CD14-positive monocyte (primary cell): Measurements from ENCODE around the gene CX3CR1. TPM values are rescaled to one million over a fixed set of nuclear protein-coding genes. Genes with fewer than 3 reads are reported as not detected.
"Not testable (repeated sequence)": the region's sequence is repeated elsewhere in the genome, so short reads cannot be mapped to it uniquely, and the experiment has no call there.

Experiments used
- DNase-seq, 3 donors: peaks; one replicate each; pipeline ENCODE4 v3.0.0-alpha.2; 2011 to 2022
- H2AFZ ChIP-seq: 2 replicates; pipeline ENCODE4 v1.6.0; 2012; ENCODE audit warnings: mild to moderate bottlenecking, low read depth, low read length, inconsistent platforms; ENCODE audit not compliant: insufficient read depth, poor library complexity, severe bottlenecking
- H3K27ac ChIP-seq, 2 donors: 1 replicate in 1 of 2; 2 replicates in 1 of 2; pipeline ENCODE4 v1.5.1; 2012 to 2013; ENCODE audit warnings: low read length in 2 of 2, control low read depth in 1 of 2, inconsistent platforms in 1 of 2, low read depth in 1 of 2, mild to moderate bottlenecking in 1 of 2
- H3K27me3 ChIP-seq, 2 donors: one replicate each; pipeline versions ENCODE4 v1.6.0 to v1.6.1; 2011 to 2013; ENCODE audit warnings: low read length in 2 of 2; ENCODE audit not compliant: control insufficient read depth in 2 of 2, insufficient read depth in 2 of 2
- H3K36me3 ChIP-seq, 2 donors: replicated peaks in 1 of 2; 1 replicate in 1 of 2; 2 replicates in 1 of 2; pipeline versions ENCODE4 v1.5.1 to v1.6.1; 2012 to 2013; ENCODE audit warnings: low read length in 2 of 2, control low read depth in 1 of 2, inconsistent platforms in 1 of 2, mild to moderate bottlenecking in 1 of 2; ENCODE audit not compliant: insufficient read depth in 2 of 2, control insufficient read depth in 1 of 2
- H3K4me1 ChIP-seq, 2 donors: 1 replicate in 1 of 2; 2 replicates in 1 of 2; pipeline versions ENCODE4 v1.5.1 to v1.6.1; 2012 to 2013; ENCODE audit warnings: low read length in 2 of 2, control low read depth in 1 of 2, inconsistent platforms in 1 of 2, mild to moderate bottlenecking in 1 of 2, moderate library complexity in 1 of 2; ENCODE audit not compliant: insufficient read depth in 2 of 2, control insufficient read depth in 1 of 2
- H3K4me2 ChIP-seq: replicated peaks from 2 replicates; pipeline ENCODE3; 2012; ENCODE audit warnings: low read length, moderate library complexity, mild to moderate bottlenecking; ENCODE audit not compliant: poor library complexity, severe bottlenecking; ENCODE audit errors: extremely low read depth
- H3K4me3 ChIP-seq, 3 experiments: fragments of 200-600 bp in 1 of 3; sonication (generic) in 1 of 3; replicated peaks in 1 of 3; 1 replicate in 2 of 3; 2 replicates in 1 of 3; pipeline ENCODE4 v1.5.1; 2011 to 2013; ENCODE audit warnings: low read length in 3 of 3, mild to moderate bottlenecking in 3 of 3, control low read depth in 2 of 3, low read depth in 2 of 3, inconsistent platforms in 1 of 3, moderate library complexity in 1 of 3
- H3K79me2 ChIP-seq: 2 replicates; pipeline ENCODE4 v1.6.0; 2012; ENCODE audit warnings: mild to moderate bottlenecking, control low read depth, inconsistent platforms, low read length, moderate library complexity; ENCODE audit not compliant: insufficient read depth
- H3K9ac ChIP-seq: 2 replicates; pipeline ENCODE4 v1.6.0; 2017; ENCODE audit warnings: low read length, mild to moderate bottlenecking; ENCODE audit not compliant: insufficient read depth, poor library complexity, severe bottlenecking
- H3K9me3 ChIP-seq, 2 donors: replicated peaks in 1 of 2; 1 replicate in 1 of 2; 2 replicates in 1 of 2; pipeline versions ENCODE4 v1.5.1 to v1.6.1; 2012 to 2013; ENCODE audit warnings: low read length in 2 of 2, control low read depth in 1 of 2; ENCODE audit not compliant: control insufficient read depth in 1 of 2, insufficient read depth in 1 of 2
- H4K20me1 ChIP-seq: 2 replicates; pipeline ENCODE4 v1.6.0; 2012; ENCODE audit warnings: mild to moderate bottlenecking, low read length, control low read depth, moderate library complexity; ENCODE audit not compliant: insufficient read depth
- H3K27ac Mint-ChIP-seq, 7 donors: one replicate each; pipeline ENCODE4 v1.8.0; 2020; ENCODE audit warnings: mild to moderate bottlenecking in 7 of 7, mixed read lengths in 7 of 7, moderate library complexity in 6 of 7, inconsistent platforms in 2 of 7
- H3K27me3 Mint-ChIP-seq, 3 donors: one replicate each; pipeline ENCODE4 v1.8.0; 2021 to 2022; ENCODE audit warnings: low read depth in 3 of 3, mild to moderate bottlenecking in 3 of 3, mixed read lengths in 3 of 3, moderate library complexity in 3 of 3, inconsistent platforms in 1 of 3
- H3K36me3 Mint-ChIP-seq, 2 donors: one replicate each; pipeline ENCODE4 v1.8.0; 2020; ENCODE audit warnings: mixed read lengths in 2 of 2, inconsistent platforms in 1 of 2, mild to moderate bottlenecking in 1 of 2
- H3K4me1 Mint-ChIP-seq: one replicate; pipeline ENCODE4 v1.8.0; 2020; ENCODE audit warnings: mild to moderate bottlenecking, mixed read lengths
- H3K4me3 Mint-ChIP-seq, 2 donors: one replicate each; pipeline ENCODE4 v1.8.0; 2020; ENCODE audit warnings: mild to moderate bottlenecking in 2 of 2, mixed read lengths in 2 of 2, moderate library complexity in 1 of 2
- H3K9me3 Mint-ChIP-seq, 7 donors: one replicate each; pipeline ENCODE4 v1.8.0; 2020 to 2022; ENCODE audit warnings: mixed read lengths in 7 of 7, mild to moderate bottlenecking in 6 of 7, moderate library complexity in 6 of 7, inconsistent platforms in 2 of 7
- CTCF ChIP-seq: fragments of 200-600 bp; IDR thresholded peaks from one replicate; pipeline ENCODE4 v1.8.0; 2022; ENCODE audit warnings: antibody characterized with exemption, mild to moderate bottlenecking
- WGBS: methylation state at CpG from one replicate; pipeline ENCODE4 v1.1.5; 2013; ENCODE audit warnings: missing lambda C conversion rate; ENCODE audit not compliant: insufficient coverage; 5-methylcytosine and 5-hydroxymethylcytosine counted together
- intact Hi-C, 2 donors: fragments of 100-400 bp; cut with micrococcal nuclease; formaldehyde crosslinking; loops; one replicate each; pipeline versions ENCODE4 v1.15.0 to v1.15.1; 2023
- polyA plus RNA-seq, 3 donors: library from polyadenylated mRNA; depleted of rRNA in 1 of 3; unstranded in 2 of 3; stranded (reverse) in 1 of 3; fragments of 300-500 nt in 2 of 3; fragments of >200 nt in 1 of 3; fragmentation: Illumina TruSeq in 2 of 3; gene quantifications; 1 replicate in 2 of 3; 2 replicates in 1 of 3; pipeline ENCODE4 v1.2.3, GENCODE V29; 2012 to 2021

The CX3CR1 gene
- polyA plus RNA-seq, 3 donors: 25.9 to 405 (median 184) TPM

- H3K27ac ChIP-seq: no peak overlapping the region
- intact Hi-C loops: no loop called here
- H3K4me2 ChIP-seq: peak overlapping the region; percentile 31
- H3K9ac ChIP-seq: no peak overlapping the region
- H3K4me1 ChIP-seq: no peaks in the 10 kb centered on the region
- no peak for TF ChIP-seq CTCF
- Mint-ChIP-seq H3K27me3 (peaks cover 0 to 2% (median 0%) of the 10 kb centered on the region in 3 donors), H3K27ac (no peak overlapping the region), H3K4me3 (peak overlapping the region; percentile 43 to 59), H3K9me3 (peaks cover 0 to 8% (median 0%) of the 10 kb centered on the region in 7 donors), H3K36me3 (no peaks in the 10 kb centered on the region), H3K4me1 (peaks cover 4% of the 10 kb centered on the region)
- H3K36me3 ChIP-seq: no peaks in the 10 kb centered on the region
- H3K4me3 ChIP-seq: no peak overlapping the region
- no peak overlapping the region for H2AFZ ChIP-seq
- no peaks in the 10 kb centered on the region for H4K20me1 ChIP-seq
- H3K27me3 ChIP-seq: no peaks in the 10 kb centered on the region
- WGBS: 33% methylated on average over 1 of the region's 2 CpGs
- peak in 1 of 3 donors; percentile 4 for DNase-seq
- no peaks in the 10 kb centered on the region for H3K9me3 ChIP-seq
- no peaks in the 10 kb centered on the region for H3K79me2 ChIP-seq
Measured at GRCh38 chr3:39323494-39323893, 43.7 kb upstream of the CX3CR1 start.

- H3K36me3 ChIP-seq: no peaks in the 10 kb centered on the region
- no peak overlapping the region for H3K9ac ChIP-seq
- no peaks in the 10 kb centered on the region for H3K79me2 ChIP-seq
- DNase-seq: no peak
- H3K4me3 ChIP-seq: no peak overlapping the region
- intact Hi-C loops: no loop called here
- H3K9me3 ChIP-seq: no peaks in the 10 kb centered on the region
- Mint-ChIP-seq H3K27me3 (peaks cover 0 to 2% (median 0%) of the 10 kb centered on the region in 3 donors), H3K9me3 (peaks cover 0 to 8% (median 0%) of the 10 kb centered on the region in 7 donors), H3K27ac (no peak overlapping the region), H3K36me3 (no peaks in the 10 kb centered on the region), H3K4me3 (no peak overlapping the region), H3K4me1 (peaks cover 4% of the 10 kb centered on the region)
- H2AFZ ChIP-seq: no peak overlapping the region
- no peak for TF ChIP-seq CTCF
- H3K4me1 ChIP-seq: no peaks in the 10 kb centered on the region
- H3K4me2 ChIP-seq: no peak overlapping the region
- no peak overlapping the region for H3K27ac ChIP-seq
- no peaks in the 10 kb centered on the region for H4K20me1 ChIP-seq
- no peaks in the 10 kb centered on the region for H3K27me3 ChIP-seq
Measured at GRCh38 chr3:39322936-39323335, 43.1 kb upstream of the CX3CR1 start.

GRCh38 chr3:39322209-39322715, 42.4 kb upstream of the CX3CR1 start:
- H3K4me3 ChIP-seq, H3K9ac ChIP-seq, H3K27ac ChIP-seq, H3K27ac Mint-ChIP-seq, H4K20me1 ChIP-seq, H3K27me3 ChIP-seq, H3K27me3 Mint-ChIP-seq, intact Hi-C loops, H3K4me1 ChIP-seq, H3K36me3 ChIP-seq, H3K4me3 Mint-ChIP-seq, H3K4me1 Mint-ChIP-seq, H3K9me3 ChIP-seq, H3K79me2 ChIP-seq, H3K4me2 ChIP-seq, H3K9me3 Mint-ChIP-seq, H2AFZ ChIP-seq, DNase-seq, H3K36me3 Mint-ChIP-seq: not testable (repeated sequence)
- 100% methylated on average over 1 of the region's 3 CpGs for WGBS
